Hepatocyte (in vitro differentiated cells): ENCODE measurements around the gene IKZF2. TPM values are rescaled to one million over a fixed set of nuclear protein-coding genes. Genes with fewer than 3 reads are reported as not detected.

Experiments used
- DNase-seq: peaks from one replicate; pipeline ENCODE4 v3.0.0-alpha.2; 2016; ENCODE audit warnings: low spot score
- H2AFZ ChIP-seq: fragments of 200-600 bp; sonication (generic); 2 replicates; pipeline ENCODE4 v1.6.0; 2016; ENCODE audit warnings: antibody characterized with exemption, mild to moderate bottlenecking
- H3K27ac ChIP-seq: fragments of 200-600 bp; sonication (generic); 2 replicates; pipeline ENCODE4 v1.5.1; 2016; ENCODE audit warnings: mild to moderate bottlenecking
- H3K27me3 ChIP-seq: fragments of 200-600 bp; sonication (generic); 2 replicates; pipeline ENCODE4 v1.6.1; 2016
- H3K36me3 ChIP-seq: fragments of 200-600 bp; sonication (generic); replicated peaks from 2 replicates; pipeline ENCODE4 v1.5.1; 2016; ENCODE audit warnings: low read depth; ENCODE audit not compliant: insufficient read depth
- H3K4me1 ChIP-seq: fragments of 200-600 bp; sonication (generic); 2 replicates; pipeline ENCODE4 v1.5.1; 2016; ENCODE audit warnings: mild to moderate bottlenecking, moderate library complexity; ENCODE audit not compliant: insufficient read depth
- H3K4me2 ChIP-seq: fragments of 200-600 bp; sonication (generic); 2 replicates; pipeline ENCODE4 v1.6.0; 2016
- H3K4me3 ChIP-seq: fragments of 200-600 bp; sonication (generic); 2 replicates; pipeline ENCODE4 v1.5.1; 2016; ENCODE audit warnings: mild to moderate bottlenecking
- H3K79me2 ChIP-seq: fragments of 200-600 bp; sonication (generic); 2 replicates; pipeline ENCODE4 v1.6.0; 2017; ENCODE audit warnings: mild to moderate bottlenecking
- H3K9me2 ChIP-seq: fragments of 200-600 bp; sonication (generic); replicated peaks from 2 replicates; pipeline ENCODE4 v1.6.0; 2017; ENCODE audit warnings: mild to moderate bottlenecking; ENCODE audit not compliant: insufficient read depth
- H3K9me3 ChIP-seq: fragments of 200-600 bp; sonication (generic); 2 replicates; pipeline ENCODE4 v1.5.1; 2016; ENCODE audit warnings: low read depth, mild to moderate bottlenecking
- H4K20me1 ChIP-seq: fragments of 200-600 bp; sonication (generic); 2 replicates; pipeline ENCODE4 v1.6.0; 2016; ENCODE audit warnings: mild to moderate bottlenecking; ENCODE audit not compliant: insufficient read depth, poor library complexity, severe bottlenecking
- CTCF ChIP-seq: fragments of 200-600 bp; sonication (generic); IDR thresholded peaks from 2 replicates; pipeline ENCODE4 v1.5.1; 2016; ENCODE audit warnings: antibody characterized with exemption, mild to moderate bottlenecking; ENCODE audit not compliant: poor library complexity
- EZH2 ChIP-seq: fragments of 200-600 bp; sonication (generic); IDR thresholded peaks from 2 replicates; pipeline ENCODE4 v1.6.1; 2016; ENCODE audit warnings: antibody characterized with exemption, mild to moderate bottlenecking, borderline replicate concordance
- EZH2phosphoT487 ChIP-seq: fragments of 200-600 bp; sonication (generic); IDR thresholded peaks from one replicate; pipeline ENCODE4 v1.6.1; 2018; ENCODE audit warnings: antibody characterized with exemption, mild to moderate bottlenecking, low read depth, moderate library complexity; ENCODE audit not compliant: unreplicated experiment, severe bottlenecking
- WGBS: methylation state at CpG from one replicate; pipeline ENCODE4 v1.1.6; 2016; ENCODE audit warnings: low lambda C conversion rate; ENCODE audit errors: missing lambda C conversion rate; 5-methylcytosine and 5-hydroxymethylcytosine counted together
- polyA plus RNA-seq: library from polyadenylated mRNA; unstranded; fragments of >200 nt; fragmentation: Nextera tagmentation; extraction: Ambion mirVana; gene quantifications from 2 replicates; pipeline ENCODE4 v1.2.1, GENCODE V29; 2016
- total RNA-seq: library from RNA; depleted of rRNA; stranded (reverse); fragments of >200 nt; gene quantifications from 2 replicates; pipeline ENCODE4 v1.2.3, GENCODE V29; 2014

Gene IKZF2
- total and polyA plus RNA-seq, 2 experiments from 2014 or later: 1.4 to 13.1 TPM

GRCh38 chr2:213104092-213104902, 47.1 kb downstream of the IKZF2 start:
- Histone ChIP-seq H3K27ac (peak overlapping the region; percentile 32), H3K4me1 (peaks cover 5% of the 10 kb centered on the region), H2AFZ (no peak overlapping the region), H3K36me3 (no peaks in the 10 kb centered on the region), H3K27me3 (no peaks in the 10 kb centered on the region), H4K20me1 (no peaks in the 10 kb centered on the region), H3K79me2 (peaks cover 2% of the 10 kb centered on the region), H3K9me2 (no peaks in the 10 kb centered on the region), H3K9me3 (no peaks in the 10 kb centered on the region), H3K4me2 (peak overlapping the region; percentile 64), H3K4me3 (no peak overlapping the region)
- no peak for TF ChIP-seq EZH2
- no peak for TF ChIP-seq EZH2phosphoT487
- no peak for TF ChIP-seq CTCF
- 37% methylated on average over 7 of the region's 7 CpGs for WGBS
- DNase-seq: peak; percentile 37

GRCh38 chr2:213101692-213102460, 49.5 kb downstream of the IKZF2 start:
- no peak overlapping the region for H3K4me2 ChIP-seq
- no peak for DNase-seq
- H4K20me1 ChIP-seq: no peaks in the 10 kb centered on the region
- H3K27ac ChIP-seq: no peak overlapping the region
- no peak for TF ChIP-seq EZH2
- TF ChIP-seq CTCF: no peak
- no peak for TF ChIP-seq EZH2phosphoT487
- peaks cover 2% of the 10 kb centered on the region for H3K79me2 ChIP-seq
- no peaks in the 10 kb centered on the region for H3K9me3 ChIP-seq
- H3K36me3 ChIP-seq: no peaks in the 10 kb centered on the region
- H3K4me1 ChIP-seq: peaks cover 5% of the 10 kb centered on the region
- H3K4me3 ChIP-seq: no peak overlapping the region
- H3K27me3 ChIP-seq: no peaks in the 10 kb centered on the region
- no peak overlapping the region for H2AFZ ChIP-seq
- 95% methylated on average over 5 of the region's 5 CpGs for WGBS
- no peaks in the 10 kb centered on the region for H3K9me2 ChIP-seq

GRCh38 chr2:213101109-213101508, 50.3 kb downstream of the IKZF2 start:
- Histone ChIP-seq H3K9me2 (no peaks in the 10 kb centered on the region), H3K36me3 (no peaks in the 10 kb centered on the region), H3K4me2 (no peak overlapping the region), H3K27ac (no peak overlapping the region), H3K9me3 (no peaks in the 10 kb centered on the region), H3K4me1 (peaks cover 5% of the 10 kb centered on the region), H3K27me3 (no peaks in the 10 kb centered on the region), H3K79me2 (peaks cover 2% of the 10 kb centered on the region), H3K4me3 (no peak overlapping the region), H4K20me1 (no peaks in the 10 kb centered on the region), H2AFZ (no peak overlapping the region)
- DNase-seq: no peak
- 90% methylated on average over 1 of the region's 1 CpG for WGBS
- TF ChIP-seq EZH2phosphoT487 (no peak), CTCF (no peak)
